Measurements from ENCODE around the gene TERT.

Gene TERT

DNA sequence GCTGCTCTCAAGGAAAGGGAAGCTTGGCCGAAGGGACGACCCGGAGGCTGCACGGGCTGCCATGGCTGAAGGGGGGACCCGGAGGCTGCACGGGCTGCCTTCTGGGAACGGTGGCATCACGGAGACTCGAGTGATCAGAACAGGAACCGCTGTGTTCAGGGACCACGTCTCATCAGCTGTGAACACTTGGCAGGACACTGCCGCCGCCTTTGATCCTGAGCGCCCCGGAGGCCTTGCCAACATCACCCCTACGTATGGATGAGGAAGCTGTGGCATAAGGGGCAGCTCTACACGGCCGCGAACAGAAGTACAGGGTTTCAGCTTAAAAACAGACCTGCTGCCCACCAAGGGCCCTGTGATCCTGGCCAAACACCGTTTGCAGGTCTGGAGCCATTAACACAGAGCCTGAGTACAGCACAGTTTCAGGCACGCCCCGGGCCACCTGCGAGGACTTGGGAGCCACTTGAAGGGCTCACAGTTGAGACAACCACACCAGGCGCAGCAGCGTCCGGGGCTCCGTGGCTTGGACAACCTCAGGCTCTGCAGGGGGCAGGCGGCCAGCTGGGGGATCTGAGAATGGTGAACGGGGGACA is 23.9 kb upstream of the TERT start:
- DNase-seq (ENCODE audit: low spot score) = no peak

DNA sequence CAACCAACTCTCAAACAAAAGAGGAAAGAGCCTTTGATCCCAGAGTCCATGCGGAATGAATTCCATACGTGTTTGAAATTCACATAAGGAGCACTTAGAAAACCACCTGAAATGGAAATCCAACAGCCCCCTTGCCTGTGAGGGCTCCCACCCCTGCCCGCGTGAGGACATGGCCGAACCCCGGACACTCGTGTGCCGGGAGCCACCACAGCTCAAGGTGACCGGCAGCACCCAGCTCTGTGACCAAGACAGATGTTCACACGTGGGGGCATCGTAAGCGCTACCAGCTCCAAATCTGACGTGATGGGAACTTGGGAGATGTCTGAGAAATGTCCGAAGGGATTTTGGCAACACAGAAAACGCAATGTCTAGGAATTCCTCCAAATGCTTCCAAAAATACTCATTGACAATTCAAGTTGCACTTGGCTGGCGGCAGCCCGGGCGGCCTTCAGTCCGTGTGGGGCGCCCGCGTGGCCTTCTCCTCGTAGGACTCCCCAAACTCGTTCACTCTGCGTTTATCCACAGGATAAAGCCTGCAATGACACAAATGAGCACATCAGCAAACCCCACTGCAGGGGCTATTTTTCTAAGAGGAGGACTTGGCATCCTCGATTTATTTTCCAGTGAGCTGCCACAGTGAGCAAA is 23.2 kb upstream of the TERT start:
- no peak for DNase-seq (ENCODE audit: low spot score)

- DNase-seq (ENCODE audit: low spot score) = no peak
These were observed 21.9 kb upstream of the TERT start for GRCh38 chr5:1316588-1317340.

- DNase-seq (ENCODE audit: low spot score) = no peak
These were observed 21.1 kb upstream of the TERT start for GRCh38 chr5:1315709-1316587.

DNA sequence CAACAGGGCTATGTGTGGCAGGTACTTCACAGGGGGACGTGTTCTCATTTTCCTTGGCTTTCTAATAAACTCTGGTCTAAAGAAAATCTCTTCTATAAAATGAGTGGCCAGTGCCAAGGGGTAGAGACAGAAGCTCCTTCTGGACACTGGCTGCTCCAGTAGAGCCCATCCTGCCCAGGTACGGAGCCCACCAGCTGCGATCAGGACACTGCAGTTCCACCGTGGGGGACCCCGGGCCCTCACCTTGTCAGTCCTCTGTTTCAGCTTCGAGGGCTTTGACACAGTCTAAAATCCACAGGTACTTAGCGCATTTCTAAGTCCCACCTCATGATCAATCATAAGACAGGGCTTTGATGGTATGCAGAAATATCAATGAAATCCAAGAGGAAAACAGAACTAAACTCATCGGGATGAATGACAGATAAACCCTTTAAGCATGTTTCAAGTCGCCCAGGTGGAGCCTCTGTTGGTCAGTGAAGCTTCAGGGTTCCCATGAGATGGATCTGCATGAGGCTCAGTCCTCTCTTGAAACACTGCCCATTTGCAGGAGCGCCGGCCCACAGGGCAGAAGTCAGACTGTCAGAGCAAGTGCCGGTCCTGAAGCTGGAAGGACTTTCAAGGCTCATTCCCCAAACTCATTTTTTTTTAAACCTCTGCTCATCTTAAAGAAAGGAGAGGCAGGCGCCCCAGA is 20.3 kb upstream of the TERT start:
- DNase-seq (ENCODE audit: low spot score) = no peak

- no peak for DNase-seq (ENCODE audit: low spot score)
These were observed 19.7 kb upstream of the TERT start for GRCh38 chr5:1314564-1314982.

- no peak for DNase-seq (ENCODE audit: low spot score)
These were observed 18.3 kb upstream of the TERT start for GRCh38 chr5:1312993-1313833.

- no peak for DNase-seq (ENCODE audit: low spot score)
These were observed 17.3 kb upstream of the TERT start for GRCh38 chr5:1312206-1312605.

DNA sequence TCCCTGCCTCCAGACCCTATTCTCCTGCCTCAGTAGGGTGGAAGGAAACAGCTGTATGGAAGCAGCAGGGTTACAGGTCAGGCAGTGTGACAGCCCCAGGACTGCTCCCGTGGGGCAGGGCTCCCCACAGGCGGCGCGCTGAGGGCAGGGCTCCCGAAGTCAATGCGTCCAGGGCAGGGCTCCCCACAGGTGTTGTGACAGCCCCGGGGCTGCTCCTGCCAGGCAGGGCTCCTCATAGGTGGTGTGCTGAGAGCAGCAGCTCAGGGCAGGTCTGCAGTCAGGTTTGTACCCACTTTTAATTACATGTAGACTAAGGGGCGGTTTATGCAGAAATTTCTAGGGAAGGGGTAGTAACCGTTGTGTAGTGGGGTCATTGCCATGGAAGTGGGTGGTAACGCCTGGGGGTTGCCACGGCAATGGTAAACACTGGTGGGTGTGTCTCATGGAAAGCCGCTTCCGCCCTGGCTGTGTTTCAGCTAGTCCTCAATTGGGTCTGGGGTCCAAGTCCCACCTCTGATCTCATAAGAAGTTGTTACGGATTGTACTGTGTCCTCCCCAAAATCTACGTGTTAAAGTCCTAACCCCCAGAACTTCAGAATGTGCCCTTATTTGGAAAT is 16.7 kb upstream of the TERT start:
- DNase-seq (ENCODE audit: low spot score) = peak; percentile 8

- no peak for DNase-seq (ENCODE audit: low spot score)
These were observed 15.2 kb upstream of the TERT start for GRCh38 chr5:1310118-1310517.

DNA sequence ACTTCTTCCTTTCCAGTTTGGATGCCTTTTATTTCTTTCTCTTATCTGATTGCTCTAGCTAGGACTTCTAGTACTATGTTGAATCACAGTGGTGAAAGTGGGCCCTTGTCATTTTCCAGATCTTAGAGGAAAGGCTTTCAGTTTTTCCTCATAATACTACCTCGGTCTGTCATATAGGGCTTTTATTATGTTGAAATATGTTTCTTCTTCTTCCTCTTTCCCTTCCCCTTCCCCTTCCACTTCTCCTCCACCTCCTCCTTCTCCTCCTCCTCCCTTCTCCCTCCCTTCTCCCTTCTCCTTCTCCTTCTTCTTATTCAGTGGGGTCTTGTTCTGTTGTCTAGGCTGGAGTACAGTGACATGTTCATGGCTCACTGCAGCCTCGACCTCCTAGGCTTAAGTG is 9.2 kb upstream of the TERT start:
- DNase-seq (ENCODE audit: low spot score) = no peak

- DNase-seq (ENCODE audit: low spot score) = no peak
These were observed 7.4 kb upstream of the TERT start for GRCh38 chr5:1302258-1302657.

DNA sequence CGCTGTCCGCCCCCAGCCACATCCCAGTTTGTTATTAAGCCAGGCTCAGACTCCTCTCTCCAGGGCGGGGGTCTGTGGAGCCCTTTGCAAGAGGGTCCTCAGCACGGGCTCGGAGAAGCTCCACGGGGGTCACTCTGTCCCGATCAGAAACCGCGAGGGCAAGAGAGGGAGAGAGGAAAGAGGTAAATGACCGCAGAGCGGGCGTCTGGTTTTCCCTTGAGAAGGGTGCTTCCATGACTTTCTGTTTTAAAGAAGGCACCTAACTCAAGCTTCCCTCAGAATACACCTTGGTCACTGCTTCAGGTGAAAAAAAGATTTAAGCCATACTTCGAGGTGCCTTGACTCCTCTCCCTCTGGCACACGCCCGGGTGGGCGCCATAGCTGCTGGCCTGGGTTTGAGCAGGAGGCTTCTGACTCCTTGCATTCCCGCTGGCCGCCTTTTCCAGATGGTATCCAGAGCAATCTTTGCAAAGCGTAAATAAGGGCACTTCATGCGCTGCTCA is 5.8 kb upstream of the TERT start:
- DNase-seq (ENCODE audit: low spot score) = no peak

GRCh38 chr5:1299961-1300360 is 5.1 kb upstream of the TERT start:
- DNase-seq (ENCODE audit: low spot score) = no peak

- DNase-seq (ENCODE audit: low spot score) = no peak
These were observed 4.6 kb upstream of the TERT start for GRCh38 chr5:1299511-1299850.

DNA sequence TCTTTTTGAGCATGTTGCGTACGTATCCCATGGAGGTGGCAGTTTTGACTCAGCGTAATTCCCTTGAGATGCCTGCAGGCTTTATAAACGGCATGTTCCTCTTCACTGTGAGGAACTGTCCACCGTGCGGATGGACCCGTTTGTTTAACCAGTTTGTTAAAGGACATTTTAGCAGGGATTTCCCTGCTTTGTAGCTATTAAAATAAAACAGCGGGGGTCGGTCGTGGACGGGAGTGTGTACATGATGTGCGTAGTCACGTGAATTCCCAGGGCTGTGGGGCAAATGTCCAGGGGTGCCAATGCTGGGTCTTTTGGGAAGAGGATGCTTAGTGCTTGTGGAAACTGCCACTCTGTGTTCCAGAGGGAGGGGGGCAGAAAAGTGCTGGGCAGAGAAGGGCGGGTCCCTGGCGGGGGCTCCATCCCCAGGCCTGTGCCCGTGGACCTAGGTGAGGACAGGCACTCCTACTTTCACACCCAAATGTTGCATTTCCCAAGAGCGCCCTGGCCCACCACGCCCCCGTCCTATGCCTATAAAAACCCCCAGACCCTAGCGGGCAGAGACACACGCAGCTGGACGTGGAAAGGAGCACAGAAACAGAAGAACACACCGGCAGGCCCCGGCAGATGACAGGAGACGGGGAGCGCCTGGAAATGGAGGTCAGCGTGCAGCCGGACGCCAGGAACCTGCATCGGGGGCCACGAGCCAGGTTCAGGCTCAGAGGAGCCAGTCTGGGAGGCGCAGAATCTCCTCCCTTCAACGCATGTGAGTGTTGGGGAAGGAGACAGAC is 4.0 kb upstream of the TERT start:
- no peak for DNase-seq (ENCODE audit: low spot score)

- no peak for DNase-seq (ENCODE audit: low spot score)
These were observed 3.2 kb upstream of the TERT start for GRCh38 chr5:1298067-1298551.

- DNase-seq (ENCODE audit: low spot score) = peak; percentile 70
These were observed 2.4 kb upstream of the TERT start for GRCh38 chr5:1297243-1297642.

GRCh38 chr5:1295650-1296037 is 776 bp upstream of the TERT start:
- no peak for DNase-seq (ENCODE audit: low spot score)
